Endothelial cell of umbilical vein (primary cell): ENCODE measurements around the gene ZNF804B. TPM values are rescaled to one million over a fixed set of nuclear protein-coding genes. Genes with fewer than 3 reads are reported as not detected.
A peak's percentile ranks its signal among the peaks of the same experiment; 100 is the strongest.

Experiments
- BruUV-seq: library from RNA; stranded (reverse); fragments of 400-500 nt; replicated peaks from 2 replicates; lab custom pipeline; 2021; lab: Mats Ljungman, UMichigan
- CTCF ChIA-PET: fragments of 300-600, 350-600 bp; sonication (Branson Sonifier 250); formaldehyde crosslinking; loops from one replicate; lab custom pipeline; 2021; ENCODE audit warnings: antibody characterized with exemption, inconsistent platforms; lab: Charles Lee
- POLR2A ChIA-PET: fragments of 300-600, 350-600 bp; sonication (Branson Sonifier 250); formaldehyde crosslinking; loops from one replicate; lab custom pipeline; 2021; ENCODE audit warnings: antibody characterized with exemption, inconsistent platforms; lab: Charles Lee
- DNase-seq: peaks from one replicate; pipeline ENCODE4 v3.0.0-alpha.2; 2011; ENCODE audit warnings: low read depth, low spot score
- FAIRE-seq: peaks from 2 replicates; lab custom pipeline; 2011; peaks lifted over from hg19 to GRCh38; lab: Jason Lieb, UNC
- H2AFZ ChIP-seq: 2 replicates; pipeline ENCODE4 v1.6.0; 2012; ENCODE audit warnings: low read depth, low read length, control low read depth, inconsistent platforms
- H3K27ac ChIP-seq: 2 replicates; pipeline ENCODE4 v1.5.1; 2011; ENCODE audit warnings: low read depth, mild to moderate bottlenecking, control low read depth, low read length, moderate library complexity; ENCODE audit not compliant: insufficient read depth
- H3K27me3 ChIP-seq, 2 experiments: 2 replicates each; pipeline versions ENCODE4 v1.6.0 to v1.6.1; 2011; ENCODE audit warnings: low read length in 2 of 2, mixed read lengths in 1 of 2; ENCODE audit not compliant: control insufficient read depth in 2 of 2, insufficient read depth in 2 of 2
- H3K36me3 ChIP-seq, 2 experiments: 2 replicates in 1 of 2; 3 replicates in 1 of 2; pipeline ENCODE4 v1.5.1; 2011; ENCODE audit warnings: low read length in 2 of 2, mild to moderate bottlenecking in 1 of 2, moderate library complexity in 1 of 2; ENCODE audit not compliant: control insufficient read depth in 2 of 2, insufficient read depth in 2 of 2; ENCODE audit errors: extremely low read depth in 1 of 2
- H3K4me1 ChIP-seq: 3 replicates; pipeline ENCODE4 v1.5.1; 2011; ENCODE audit warnings: mild to moderate bottlenecking, low read length; ENCODE audit not compliant: control insufficient read depth, insufficient read depth; ENCODE audit errors: extremely low read depth
- H3K4me2 ChIP-seq: 2 replicates; pipeline ENCODE4 v1.6.1; 2011; ENCODE audit warnings: low read length, control low read depth, mixed read lengths; ENCODE audit not compliant: insufficient read depth
- H3K4me3 ChIP-seq, 3 experiments: fragments of 200-600 bp in 1 of 3; sonication (generic), shearing (Covaris generic) in 1 of 3; replicated peaks in 1 of 3; 2 replicates each; pipeline ENCODE4 v1.5.1; 2011 to 2016; ENCODE audit warnings: control low read depth in 3 of 3, low read length in 3 of 3, mild to moderate bottlenecking in 2 of 3, inconsistent platforms in 1 of 3, low read depth in 1 of 3, moderate library complexity in 1 of 3; ENCODE audit not compliant: insufficient read depth in 1 of 3
- H3K79me2 ChIP-seq: 2 replicates; pipeline ENCODE4 v1.6.0; 2012; ENCODE audit warnings: low read length, inconsistent platforms; ENCODE audit not compliant: control insufficient read depth, insufficient read depth
- H3K9ac ChIP-seq: replicated peaks from 2 replicates; pipeline ENCODE3; 2011; ENCODE audit warnings: low read length, control low read depth; ENCODE audit not compliant: insufficient read depth; ENCODE audit errors: extremely low read depth
- H3K9me1 ChIP-seq: replicated peaks from 3 replicates; pipeline ENCODE4 v1.6.0; 2011; ENCODE audit warnings: mild to moderate bottlenecking, low read length; ENCODE audit not compliant: control insufficient read depth, insufficient read depth; ENCODE audit errors: extremely low read depth
- H3K9me3 ChIP-seq: replicated peaks from 2 replicates; pipeline ENCODE4 v1.5.1; 2012; ENCODE audit warnings: low read length, inconsistent platforms; ENCODE audit not compliant: control insufficient read depth, insufficient read depth
- H4K20me1 ChIP-seq: replicated peaks from 2 replicates; pipeline ENCODE3; 2011; ENCODE audit warnings: mild to moderate bottlenecking, low read length; ENCODE audit not compliant: control insufficient read depth, insufficient read depth; ENCODE audit errors: extremely low read depth
- EZH2 ChIP-seq: IDR thresholded peaks from 2 replicates; pipeline ENCODE4 v1.6.1; 2012; ENCODE audit warnings: borderline replicate concordance, low read depth, mild to moderate bottlenecking, moderate library complexity, low read length, inconsistent platforms; ENCODE audit not compliant: severe bottlenecking
- FOS ChIP-seq: IDR thresholded peaks from 2 replicates; pipeline ENCODE4 v1.6.1; 2011; ENCODE audit warnings: mild to moderate bottlenecking, low read length, moderate library complexity, borderline replicate concordance; ENCODE audit not compliant: insufficient read depth
- GATA2 ChIP-seq: IDR thresholded peaks from 2 replicates; pipeline ENCODE4 v1.7.0; 2011; ENCODE audit warnings: low read depth, mild to moderate bottlenecking, moderate library complexity, mixed read lengths, low read length; ENCODE audit not compliant: insufficient read length, insufficient read depth
- JUN ChIP-seq: IDR thresholded peaks from 2 replicates; pipeline ENCODE4 v1.6.1; 2011; ENCODE audit warnings: borderline replicate concordance, low read depth; ENCODE audit not compliant: insufficient read length, insufficient read depth
- MYC ChIP-seq: IDR thresholded peaks from one replicate; pipeline ENCODE4 v1.6.1; 2011; ENCODE audit warnings: mild to moderate bottlenecking, low read depth, low read length
- POLR2A ChIP-seq: IDR thresholded peaks from 2 replicates; pipeline ENCODE4 v1.6.1; 2012; ENCODE audit warnings: low read depth, mild to moderate bottlenecking, control low read depth, low read length
- POLR2AphosphoS5 ChIP-seq: IDR thresholded peaks from 2 replicates; pipeline ENCODE4 v1.6.1; 2012; ENCODE audit warnings: low read depth, mild to moderate bottlenecking, control low read depth, low read length, moderate library complexity; ENCODE audit not compliant: insufficient read depth
- dilution Hi-C: fragments of 300-500 bp; cut with MboI; formaldehyde crosslinking; loops from one replicate; pipeline ENCODE4 v1.15.0; 2019; ENCODE audit warnings: low sequenced_read_pairs; ENCODE audit not compliant: extremely low pct_ligation_motif_present
- intact Hi-C: fragments of 100-400 bp; cut with micrococcal nuclease; formaldehyde crosslinking; loops from one replicate; pipeline ENCODE4 v1.10.0; 2022
- polyA plus RNA-seq, 4 experiments: library from polyadenylated mRNA; depleted of rRNA in 3 of 4; stranded (reverse) in 3 of 4; unstranded in 1 of 4; fragments of >200 nt; gene quantifications; 2 replicates each; pipeline versions ENCODE4 v1.2.1 to v1.2.3, GENCODE V29; 2011 to 2012; ENCODE audit warnings: missing spikeins in 1 of 4
- total RNA-seq: library from RNA; stranded (reverse); gene quantifications from 2 replicates; pipeline ENCODE4 v1.2.3, GENCODE V29; 2021
- TF ChIP-seq, protein P1 (sequence below), 2 donors: IDR thresholded peaks; 1 replicate in 1 of 2; 2 replicates in 1 of 2; pipeline ENCODE4 v1.5.1; 2011; ENCODE audit warnings: low read length in 2 of 2, mild to moderate bottlenecking in 2 of 2, moderate library complexity in 2 of 2, control low read depth in 1 of 2, inconsistent platforms in 1 of 2, low read depth in 1 of 2; ENCODE audit not compliant: insufficient read depth in 1 of 2; ENCODE audit errors: extremely low read depth in 1 of 2
- TF ChIP-seq, protein P2 (sequence below): IDR thresholded peaks from 2 replicates; pipeline ENCODE4 v1.6.1; 2011; ENCODE audit not compliant: insufficient read depth, insufficient read length

ZNF804B gene
- total and polyA plus RNA-seq, 2 donors (not counting 3 experiments of a cell fraction or from before 2014, with no cell fraction given) = not detected

DNA sequence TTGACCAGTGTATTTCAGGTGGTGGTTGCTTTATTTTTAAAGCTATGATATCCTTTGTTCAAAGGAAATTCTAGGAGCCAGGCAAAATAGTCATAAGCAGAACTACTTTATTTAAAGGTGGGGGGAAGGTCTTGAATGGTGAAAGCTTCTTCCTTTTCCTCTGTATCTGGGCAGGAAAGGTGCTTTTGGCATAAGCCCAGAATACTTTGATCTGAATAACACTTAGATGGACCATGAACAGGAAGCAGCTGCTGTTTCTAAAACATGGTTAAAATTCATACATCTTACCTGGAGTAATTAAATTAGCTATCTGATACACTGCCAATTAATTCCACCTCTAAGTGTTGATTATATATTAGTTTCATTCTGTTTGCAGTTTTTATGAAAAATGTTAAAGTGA lies 13.3 kb downstream of the ZNF804B start:
- Histone ChIP-seq H3K9ac (no peak overlapping the region), H3K9me3 (no peaks in the 10 kb centered on the region), H3K9me1 (no peaks in the 10 kb centered on the region), H3K27ac (no peak overlapping the region), H4K20me1 (no peaks in the 10 kb centered on the region), H3K79me2 (no peaks in the 10 kb centered on the region), H3K4me2 (no peak overlapping the region), H3K36me3 (no peaks in the 10 kb centered on the region), H3K27me3 (no peaks in the 10 kb centered on the region), H2AFZ (no peak overlapping the region), H3K4me3 (no peak overlapping the region), H3K4me1 (no peaks in the 10 kb centered on the region)
- ChIA-PET CTCF (no interaction called here), POLR2A (no interaction called here)
- peak; percentile 7 for DNase-seq
- intact Hi-C loops (no loop called here), dilution Hi-C loops (no loop called here)
- TF ChIP-seq, protein P1, sequence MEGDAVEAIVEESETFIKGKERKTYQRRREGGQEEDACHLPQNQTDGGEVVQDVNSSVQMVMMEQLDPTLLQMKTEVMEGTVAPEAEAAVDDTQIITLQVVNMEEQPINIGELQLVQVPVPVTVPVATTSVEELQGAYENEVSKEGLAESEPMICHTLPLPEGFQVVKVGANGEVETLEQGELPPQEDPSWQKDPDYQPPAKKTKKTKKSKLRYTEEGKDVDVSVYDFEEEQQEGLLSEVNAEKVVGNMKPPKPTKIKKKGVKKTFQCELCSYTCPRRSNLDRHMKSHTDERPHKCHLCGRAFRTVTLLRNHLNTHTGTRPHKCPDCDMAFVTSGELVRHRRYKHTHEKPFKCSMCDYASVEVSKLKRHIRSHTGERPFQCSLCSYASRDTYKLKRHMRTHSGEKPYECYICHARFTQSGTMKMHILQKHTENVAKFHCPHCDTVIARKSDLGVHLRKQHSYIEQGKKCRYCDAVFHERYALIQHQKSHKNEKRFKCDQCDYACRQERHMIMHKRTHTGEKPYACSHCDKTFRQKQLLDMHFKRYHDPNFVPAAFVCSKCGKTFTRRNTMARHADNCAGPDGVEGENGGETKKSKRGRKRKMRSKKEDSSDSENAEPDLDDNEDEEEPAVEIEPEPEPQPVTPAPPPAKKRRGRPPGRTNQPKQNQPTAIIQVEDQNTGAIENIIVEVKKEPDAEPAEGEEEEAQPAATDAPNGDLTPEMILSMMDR (IDR thresholded peaks at IDR 0.05; ENCODE audit: extremely low read depth in 1 of 2, insufficient read depth in 1 of 2, low read depth in 1 of 2, low read length in 2 of 2) = no peak
- TF ChIP-seq EZH2 (no peak), MYC (no peak), POLR2AphosphoS5 (no peak), FOS (no peak), POLR2A (no peak), JUN (no peak), GATA2 (no peak)
- TF ChIP-seq, protein P2, sequence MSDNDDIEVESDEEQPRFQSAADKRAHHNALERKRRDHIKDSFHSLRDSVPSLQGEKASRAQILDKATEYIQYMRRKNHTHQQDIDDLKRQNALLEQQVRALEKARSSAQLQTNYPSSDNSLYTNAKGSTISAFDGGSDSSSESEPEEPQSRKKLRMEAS = no peak
- no TSS peak for BruUV-seq
- no peak for FAIRE-seq
